Ecto neural progenitor cell (in vitro differentiated cells): ENCODE results near the gene SIL1.
"Not testable (repeated sequence)": the region's sequence is repeated elsewhere in the genome, so short reads cannot be mapped to it uniquely, and the experiment has no call there.

ENCODE experiments used
- DNase-seq: peaks from one replicate; pipeline ENCODE4 v3.0.0-alpha.2; 2018; ENCODE audit warnings: low spot score

SIL1 gene

GRCh38 chr5:139138809-139139208 is 59.4 kb downstream of the SIL1 start:
- no peak for DNase-seq

GRCh38 chr5:139138109-139138508 is 60.1 kb downstream of the SIL1 start:
- no peak for DNase-seq

- no peak for DNase-seq
Observed at GRCh38 chr5:139137697-139138096, 60.5 kb downstream of the SIL1 start.

- no peak for DNase-seq
Observed at GRCh38 chr5:139134906-139135305, 63.3 kb downstream of the SIL1 start.

GRCh38 chr5:139133282-139133681 is 64.9 kb downstream of the SIL1 start:
- no peak for DNase-seq

GRCh38 chr5:139132515-139132914 is 65.7 kb downstream of the SIL1 start:
- DNase-seq: no peak

GRCh38 chr5:139131921-139132432 is 66.2 kb downstream of the SIL1 start:
- no peak for DNase-seq

- no peak for DNase-seq
Observed at GRCh38 chr5:139131465-139131864, 66.7 kb downstream of the SIL1 start.

GRCh38 chr5:139131062-139131461 is 67.1 kb downstream of the SIL1 start:
- DNase-seq: no peak

- no peak for DNase-seq
Observed at GRCh38 chr5:139130214-139130613, 68.0 kb downstream of the SIL1 start.

GRCh38 chr5:139126711-139127111 is 71.5 kb downstream of the SIL1 start:
- no peak for DNase-seq

GRCh38 chr5:139125991-139126390 is 72.2 kb downstream of the SIL1 start:
- DNase-seq: no peak

GRCh38 chr5:139124774-139125520 is 73.2 kb downstream of the SIL1 start:
- DNase-seq: no peak

- no peak for DNase-seq
Observed at GRCh38 chr5:139121120-139121519, 77.0 kb downstream of the SIL1 start.

GRCh38 chr5:139120521-139120920 is 77.6 kb downstream of the SIL1 start:
- DNase-seq: no peak

- no peak for DNase-seq
Observed at GRCh38 chr5:139118804-139119203, 79.4 kb downstream of the SIL1 start.

GRCh38 chr5:139117342-139117884 is 80.8 kb downstream of the SIL1 start:
- no peak for DNase-seq

- DNase-seq: no peak
Observed at GRCh38 chr5:139116100-139116655, 82.0 kb downstream of the SIL1 start.

- DNase-seq: no peak
Observed at GRCh38 chr5:139113892-139114291, 84.3 kb downstream of the SIL1 start.

GRCh38 chr5:139112362-139112761 is 85.8 kb downstream of the SIL1 start:
- not testable (repeated sequence) for DNase-seq

- DNase-seq: no peak
Observed at GRCh38 chr5:139110526-139111168, 87.5 kb downstream of the SIL1 start.

GRCh38 chr5:139108063-139108824 is 89.9 kb downstream of the SIL1 start:
- no peak for DNase-seq
